Astrocyte (in vitro differentiated cells and primary cell): Measurements from ENCODE around the gene MEGF10.

ENCODE experiments used
- EZH2 ChIP-seq: IDR thresholded peaks from 2 replicates; pipeline ENCODE4 v1.6.1; 2012; ENCODE audit warnings: mild to moderate bottlenecking, low read length, inconsistent platforms; ENCODE audit not compliant: insufficient read depth
- TF ChIP-seq, protein P1 (sequence below): IDR thresholded peaks from 2 replicates; pipeline ENCODE4 v1.5.1; 2011; ENCODE audit warnings: low read depth, mild to moderate bottlenecking, inconsistent platforms, low read length, moderate library complexity; ENCODE audit not compliant: insufficient read depth

DNA sequence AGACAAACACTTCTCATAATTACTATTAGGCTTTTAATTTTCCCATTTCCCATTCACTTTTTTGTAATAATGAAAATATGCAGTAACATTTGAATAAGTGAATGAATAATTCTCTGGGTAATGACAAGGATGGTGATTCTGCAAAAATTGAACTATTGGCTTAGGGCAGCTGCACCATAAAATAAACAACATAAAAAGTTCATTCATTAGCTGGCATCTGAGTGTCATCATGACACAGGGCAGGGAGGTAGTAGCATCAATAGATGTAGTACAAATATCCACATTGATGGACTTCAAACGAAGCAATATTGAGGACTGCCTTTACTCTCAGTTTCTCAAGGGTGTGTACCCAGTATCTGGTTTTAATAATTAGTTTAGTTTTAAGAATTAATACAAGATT is 4.9 kb downstream of the MEGF10 start:
- TF ChIP-seq, protein P1, sequence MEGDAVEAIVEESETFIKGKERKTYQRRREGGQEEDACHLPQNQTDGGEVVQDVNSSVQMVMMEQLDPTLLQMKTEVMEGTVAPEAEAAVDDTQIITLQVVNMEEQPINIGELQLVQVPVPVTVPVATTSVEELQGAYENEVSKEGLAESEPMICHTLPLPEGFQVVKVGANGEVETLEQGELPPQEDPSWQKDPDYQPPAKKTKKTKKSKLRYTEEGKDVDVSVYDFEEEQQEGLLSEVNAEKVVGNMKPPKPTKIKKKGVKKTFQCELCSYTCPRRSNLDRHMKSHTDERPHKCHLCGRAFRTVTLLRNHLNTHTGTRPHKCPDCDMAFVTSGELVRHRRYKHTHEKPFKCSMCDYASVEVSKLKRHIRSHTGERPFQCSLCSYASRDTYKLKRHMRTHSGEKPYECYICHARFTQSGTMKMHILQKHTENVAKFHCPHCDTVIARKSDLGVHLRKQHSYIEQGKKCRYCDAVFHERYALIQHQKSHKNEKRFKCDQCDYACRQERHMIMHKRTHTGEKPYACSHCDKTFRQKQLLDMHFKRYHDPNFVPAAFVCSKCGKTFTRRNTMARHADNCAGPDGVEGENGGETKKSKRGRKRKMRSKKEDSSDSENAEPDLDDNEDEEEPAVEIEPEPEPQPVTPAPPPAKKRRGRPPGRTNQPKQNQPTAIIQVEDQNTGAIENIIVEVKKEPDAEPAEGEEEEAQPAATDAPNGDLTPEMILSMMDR, result no peak
- TF ChIP-seq EZH2, result no peak
